GM19351 (cell line): ENCODE measurements around the gene CCDC192.
A peak's percentile ranks its signal among the peaks of the same experiment; 100 is the strongest.

Experiments
- ATAC-seq: cut with Tn5 transposase; IDR thresholded peaks from one replicate; pipeline ENCODE4 v1.9.1; 2021; ENCODE audit warnings: mild to moderate bottlenecking, moderate library complexity; ENCODE audit not compliant: unreplicated experiment

Gene CCDC192

DNA sequence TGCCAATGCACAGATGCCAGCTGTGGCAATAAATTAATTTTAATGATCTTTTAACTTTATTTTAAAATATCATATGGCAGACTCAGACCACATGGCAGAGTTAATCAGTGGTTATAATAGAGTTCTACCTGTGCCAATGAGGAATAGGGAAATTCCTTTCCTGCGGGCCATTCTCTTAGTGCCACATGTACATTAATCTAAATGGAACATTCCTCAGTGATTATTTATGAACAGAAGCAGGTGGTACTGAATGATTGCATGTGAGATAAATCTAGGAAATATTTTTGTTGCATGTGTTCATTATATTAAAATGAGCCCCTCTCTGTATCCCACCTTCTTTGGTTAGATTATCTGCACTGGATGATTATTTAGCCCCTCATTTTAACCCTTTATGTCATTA is 102.3 kb downstream of the CCDC192 start:
- ATAC-seq, result no peak

DNA sequence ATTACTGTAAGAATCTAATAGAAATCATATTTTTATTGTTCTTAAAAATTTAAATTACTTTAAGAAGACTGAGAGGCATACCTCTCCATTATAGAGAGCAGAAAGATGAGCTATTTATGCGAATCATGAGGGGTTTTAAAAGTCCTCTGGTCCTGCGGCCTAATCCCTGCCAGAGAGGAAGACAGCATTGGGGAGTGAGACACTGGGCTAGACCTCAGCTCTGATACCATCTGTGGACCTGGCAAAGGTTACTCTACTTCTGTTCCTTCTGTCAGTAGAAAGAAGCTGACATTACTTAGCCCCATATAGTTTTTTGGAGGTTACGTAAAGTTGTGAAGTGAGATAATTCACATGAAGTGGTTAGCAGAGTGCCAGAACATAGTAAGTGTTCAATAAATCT is 103.6 kb downstream of the CCDC192 start:
- ATAC-seq, result no peak

DNA sequence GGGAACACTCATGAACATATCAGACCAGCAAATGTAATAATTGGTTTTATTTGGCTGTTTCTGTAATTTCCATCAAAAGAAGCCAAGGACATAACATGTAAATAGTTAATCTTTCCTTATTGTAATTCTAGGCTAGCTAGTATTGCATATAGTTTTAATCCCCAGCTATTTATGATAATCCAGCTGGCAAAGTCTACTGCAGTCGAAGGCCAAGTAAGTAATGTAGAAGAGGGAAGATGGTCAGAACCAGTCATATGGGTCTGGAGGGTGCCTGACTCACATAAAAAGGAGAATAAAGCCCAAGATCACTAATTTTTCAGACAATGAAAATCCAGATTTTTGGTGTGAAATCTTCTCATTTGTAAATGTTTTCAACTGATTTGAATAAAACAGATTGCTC is 106.3 kb downstream of the CCDC192 start:
- no peak for ATAC-seq

DNA sequence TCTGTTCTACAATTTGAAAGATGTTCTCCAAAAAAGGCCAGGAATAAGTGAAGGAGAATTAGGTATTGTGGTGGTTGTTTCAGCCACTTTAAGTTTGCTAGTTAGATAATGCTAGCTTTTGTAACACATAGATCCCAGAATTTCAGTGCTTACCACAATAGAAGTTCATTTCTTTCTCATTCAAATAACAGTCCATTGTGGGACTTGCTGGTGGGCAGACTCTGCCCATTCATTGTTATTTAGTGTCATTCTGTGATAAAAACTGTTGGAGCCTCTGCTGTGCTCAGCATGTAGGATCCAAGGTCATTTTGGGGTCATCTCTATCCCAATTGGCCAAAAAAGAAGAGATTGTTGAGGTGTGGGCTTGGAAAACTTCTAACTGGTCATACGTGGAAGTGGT is 106.8 kb downstream of the CCDC192 start:
- ATAC-seq, result no peak

DNA sequence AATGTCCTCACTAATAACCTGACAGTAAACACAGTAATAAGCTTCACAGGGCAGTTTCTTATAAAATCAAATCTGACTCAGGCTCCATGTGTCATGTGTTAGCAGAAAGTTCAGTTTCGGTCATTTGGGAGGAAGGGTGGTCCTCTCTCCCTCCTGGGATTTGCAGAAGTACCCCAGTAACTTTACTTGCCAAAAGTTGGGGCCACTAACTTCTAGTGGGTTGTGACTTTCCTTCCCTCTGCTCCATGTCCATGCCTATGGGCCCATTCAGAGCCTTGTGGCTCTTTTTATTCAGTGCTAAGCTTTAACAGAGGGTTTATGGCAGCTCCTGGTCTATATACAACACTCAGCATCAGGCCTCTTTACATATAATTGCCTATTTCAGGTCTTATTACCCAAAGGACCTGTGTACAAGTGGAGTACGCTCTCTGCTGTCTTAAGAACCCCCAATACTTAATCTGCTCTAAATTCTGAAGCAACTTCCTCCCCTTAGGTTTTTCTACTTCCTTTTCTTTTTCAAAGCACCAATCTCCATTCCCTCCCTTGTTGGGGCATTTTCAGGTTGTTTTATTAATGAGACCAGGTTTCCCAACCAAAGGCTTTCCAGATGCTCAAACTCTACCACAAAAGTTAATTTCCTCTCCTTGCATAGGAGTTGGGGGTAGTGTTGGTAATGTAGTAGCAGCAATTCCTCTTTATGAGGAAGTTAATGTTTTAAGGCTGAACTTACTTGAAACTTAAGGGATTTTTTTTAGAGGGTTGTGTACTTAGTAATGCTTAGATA is 107.7 kb downstream of the CCDC192 start:
- ATAC-seq, result no peak

DNA sequence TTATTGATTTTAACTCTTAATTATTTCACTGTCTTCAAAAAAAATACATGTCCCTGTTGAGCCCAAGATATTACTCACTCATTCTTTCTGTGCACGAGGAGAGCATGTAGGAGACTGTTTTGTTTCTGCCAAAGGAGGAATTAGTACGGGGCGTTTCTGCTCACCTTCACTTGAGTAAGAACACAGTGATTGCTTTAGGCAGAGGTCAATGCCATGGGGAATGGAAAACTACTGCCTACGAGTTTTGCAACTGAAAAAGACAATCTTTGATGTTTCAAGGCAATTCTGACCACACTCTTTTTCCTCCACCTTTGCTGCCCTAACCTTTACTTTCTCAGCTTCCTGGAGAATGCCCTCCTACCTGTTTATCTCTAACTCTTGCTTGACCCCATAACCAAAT is 109.4 kb downstream of the CCDC192 start:
- no peak for ATAC-seq

DNA sequence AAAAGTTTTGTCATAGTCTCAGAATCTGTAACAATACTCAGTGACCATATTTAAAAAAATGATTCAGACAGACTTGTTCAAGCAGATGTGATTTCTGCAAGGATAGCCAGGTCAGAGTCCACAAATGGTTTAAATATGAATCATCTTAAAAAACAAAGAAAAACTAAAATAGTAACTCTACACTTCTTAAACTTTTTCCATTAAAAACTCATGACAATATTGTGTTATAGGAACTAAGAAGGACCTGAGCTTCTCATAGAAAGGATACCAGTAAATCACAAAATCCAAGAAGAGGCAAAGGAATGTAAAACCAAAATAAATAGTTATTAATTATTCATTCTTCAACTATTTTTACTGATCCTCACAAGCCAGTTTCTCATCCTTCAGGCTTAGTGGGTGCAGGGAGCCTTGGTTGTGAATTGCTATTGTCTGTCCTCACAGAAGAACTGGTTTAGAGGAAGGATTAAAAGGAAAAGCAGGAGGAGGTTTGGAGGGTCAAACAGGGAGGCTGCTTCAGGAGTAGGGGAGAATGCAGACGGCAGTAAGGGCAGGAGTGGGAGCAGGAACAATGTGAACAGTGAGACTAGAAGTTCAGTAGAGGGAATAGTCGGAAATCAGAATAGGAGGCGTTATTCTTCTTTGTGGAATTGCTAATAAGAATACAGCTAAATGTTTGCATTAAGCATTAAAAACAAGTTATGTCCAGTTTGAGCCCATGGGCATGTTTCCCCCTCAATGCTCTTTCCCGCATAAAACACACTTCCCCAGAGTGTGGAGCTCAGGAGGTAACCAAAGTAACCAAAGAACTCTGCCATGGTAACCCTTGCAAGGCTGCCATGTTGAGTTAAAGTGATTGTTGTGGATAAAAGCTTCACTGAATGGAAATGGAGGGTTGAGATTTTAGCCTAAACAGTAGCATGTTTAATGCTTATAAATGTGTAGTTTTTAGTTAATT is 110.7 kb downstream of the CCDC192 start:
- no peak for ATAC-seq

DNA sequence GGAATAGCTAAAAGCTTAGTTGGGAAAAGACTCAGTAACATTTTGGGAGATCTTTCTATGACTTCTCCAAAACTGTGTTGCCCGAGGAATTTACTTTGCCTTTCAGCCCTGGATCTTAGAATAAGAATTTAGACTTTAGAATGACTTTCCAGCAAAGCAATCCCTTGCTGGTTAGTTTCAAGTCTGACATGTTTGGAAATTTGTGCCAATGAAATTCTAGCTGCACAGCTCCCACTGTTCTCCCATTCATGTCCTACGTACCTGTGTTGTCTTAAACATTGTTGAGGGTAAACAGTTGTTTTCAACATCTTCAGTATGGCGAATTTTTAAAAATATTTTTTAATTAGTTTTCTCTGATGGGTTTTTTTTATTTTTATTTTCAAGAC is 111.4 kb downstream of the CCDC192 start:
- ATAC-seq, result no peak

DNA sequence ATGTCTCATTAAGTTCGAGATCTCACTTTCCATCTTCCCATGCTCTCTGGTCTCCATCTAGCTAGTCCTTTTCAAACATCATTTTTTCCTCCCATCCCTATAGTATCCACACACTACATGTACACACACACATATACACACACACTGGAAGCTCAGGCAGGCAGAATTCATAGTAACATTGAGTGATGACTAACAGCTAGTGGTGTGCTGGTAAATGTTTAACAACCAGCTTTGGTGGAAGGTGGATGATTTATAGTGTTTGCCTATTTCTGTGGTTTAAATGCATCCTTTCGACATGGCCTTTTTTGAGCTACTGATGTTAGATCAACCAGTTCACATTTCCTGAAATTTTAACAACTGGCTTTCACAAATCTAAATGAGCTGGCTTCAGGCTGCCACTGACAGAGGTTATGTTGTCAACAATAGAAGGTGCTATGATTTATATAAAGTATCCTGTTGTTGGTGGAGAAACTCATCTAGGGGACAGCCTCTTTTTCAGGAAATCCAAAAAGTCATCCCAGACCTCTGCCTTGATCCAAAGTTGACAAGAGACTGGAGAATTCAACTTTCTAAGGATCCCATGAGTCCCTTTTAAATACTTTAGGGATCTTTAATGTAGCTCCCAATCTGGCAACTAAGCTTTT is 117.8 kb downstream of the CCDC192 start:
- ATAC-seq, result no peak

DNA sequence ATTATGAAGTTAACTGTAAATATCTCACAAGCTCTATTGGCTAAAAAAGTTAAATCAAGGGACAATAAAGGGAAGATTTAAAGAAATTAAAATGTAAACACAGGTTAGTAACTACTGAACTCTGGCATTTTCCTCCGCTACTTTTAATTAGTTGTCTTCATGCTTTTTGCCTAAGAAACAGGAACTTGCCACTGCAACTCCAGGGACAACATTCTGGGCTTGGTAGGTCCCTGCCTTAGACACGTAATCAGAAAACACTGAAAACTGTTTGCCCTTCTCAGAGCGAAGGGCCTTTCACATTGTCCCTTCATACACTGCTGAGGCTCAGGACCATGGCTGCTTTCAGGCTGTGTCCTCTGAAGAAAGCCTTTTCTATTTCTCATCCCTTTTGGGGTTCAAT is 118.7 kb downstream of the CCDC192 start:
- ATAC-seq, result no peak

DNA sequence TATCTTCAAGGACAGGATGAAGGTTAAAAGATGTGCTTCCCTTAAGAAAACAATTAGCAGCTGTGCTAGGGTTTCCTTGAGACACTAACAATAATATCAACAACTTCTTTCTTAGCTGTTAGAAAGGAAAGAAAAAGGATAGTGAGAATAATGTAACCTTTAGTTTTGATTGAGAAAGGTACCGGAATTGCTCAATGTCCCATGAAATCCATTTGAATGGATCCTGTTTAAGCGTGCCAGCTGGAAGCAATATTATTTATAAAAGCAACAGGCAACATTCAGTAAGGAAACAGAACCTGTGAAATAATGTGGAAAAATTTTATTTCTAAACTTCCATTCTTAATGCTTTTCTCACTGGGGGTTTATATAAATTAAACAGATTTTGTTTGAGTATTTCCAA is 120.9 kb downstream of the CCDC192 start:
- ATAC-seq, result no peak

DNA sequence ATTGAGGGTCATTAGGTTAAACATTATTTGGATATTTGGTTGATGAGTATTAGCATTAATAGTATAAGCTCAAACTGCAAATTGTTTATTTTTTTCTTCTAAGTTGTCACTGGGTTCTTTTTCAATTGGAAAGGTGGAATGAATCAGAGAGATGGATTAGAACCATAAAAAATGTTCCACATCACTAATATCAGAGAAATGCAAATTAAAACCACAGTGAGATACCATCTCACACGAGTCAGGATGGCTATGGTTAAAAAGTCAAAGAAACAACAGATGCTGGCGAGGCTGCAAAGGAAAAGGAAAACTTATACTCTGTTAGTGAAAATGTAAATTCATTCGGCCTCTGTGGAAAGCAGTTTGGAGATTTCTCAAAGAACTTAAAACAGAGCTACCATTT is 122.8 kb downstream of the CCDC192 start:
- ATAC-seq, result no peak

DNA sequence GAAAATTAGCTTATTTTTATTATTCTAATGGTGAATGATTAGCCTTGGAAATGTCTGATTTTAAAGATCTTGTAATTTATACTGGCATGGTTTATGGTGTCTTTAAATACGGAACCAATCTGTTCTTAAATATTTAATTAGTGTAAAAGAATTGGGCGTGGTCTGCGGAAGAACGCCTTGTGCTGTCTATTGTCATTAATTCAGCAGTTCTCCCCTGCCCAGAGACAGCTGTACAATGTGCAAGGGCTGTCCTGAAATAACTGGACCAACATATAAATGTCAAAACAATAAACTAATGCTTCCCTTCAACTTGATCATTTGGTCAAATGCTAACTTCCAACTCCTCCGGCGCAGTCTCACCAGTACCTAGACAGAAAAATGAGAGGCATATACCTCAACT is 124.3 kb downstream of the CCDC192 start:
- ATAC-seq, result no peak

DNA sequence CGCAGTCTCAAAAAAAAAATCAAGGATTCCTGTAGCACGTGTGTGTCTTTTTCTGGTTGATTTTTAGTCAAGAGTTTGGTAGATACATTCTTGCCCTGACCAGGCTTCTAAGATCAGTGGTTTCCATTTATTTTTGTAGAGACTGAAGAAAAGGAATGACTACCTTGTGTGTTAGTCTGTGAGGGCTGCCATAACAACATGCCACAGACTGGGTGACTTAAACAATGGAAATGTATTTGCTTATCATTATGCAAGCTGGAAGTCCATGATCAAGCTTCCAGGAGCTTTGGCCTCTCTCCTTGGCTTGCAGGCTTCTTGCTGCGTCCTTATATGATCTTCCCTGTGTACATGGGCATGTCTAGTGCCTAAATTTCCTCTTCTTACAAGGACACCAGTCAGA is 127.0 kb downstream of the CCDC192 start:
- ATAC-seq, result no peak

DNA sequence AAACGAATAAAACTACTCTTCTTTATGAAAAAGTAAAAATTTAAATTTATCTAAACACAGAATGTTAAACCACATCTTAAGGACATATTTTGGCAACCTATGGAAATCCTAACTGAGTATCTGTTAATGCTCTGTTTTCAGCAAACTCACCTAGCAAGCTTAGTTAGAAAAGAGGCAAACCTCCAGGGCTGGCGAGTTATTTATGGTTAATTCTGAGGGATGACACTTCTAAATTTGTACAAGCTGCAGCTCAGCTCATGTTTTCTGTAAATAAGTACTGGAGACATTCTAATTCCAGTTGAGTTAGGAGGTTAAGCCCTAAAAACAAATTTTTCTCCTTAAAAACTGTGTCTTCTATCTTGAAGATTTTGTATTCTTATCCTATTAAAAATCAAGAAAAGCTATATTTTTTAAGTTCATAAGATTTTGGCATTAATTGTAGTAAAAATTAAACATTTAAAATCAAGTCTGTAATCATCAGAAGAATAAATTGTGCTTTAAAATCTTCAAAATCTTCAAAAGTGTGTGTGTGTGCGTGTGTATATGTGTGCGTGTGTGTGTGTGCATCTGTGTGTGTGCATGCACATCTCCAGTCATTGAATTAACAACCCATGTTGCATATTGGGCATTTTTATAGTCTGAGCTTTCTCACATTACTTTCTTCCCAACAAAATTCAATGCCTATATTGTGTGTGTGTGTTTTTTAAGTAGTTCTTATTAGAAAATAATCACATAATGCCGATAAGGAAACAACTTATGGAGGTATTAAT is 127.8 kb downstream of the CCDC192 start:
- no peak for ATAC-seq

DNA sequence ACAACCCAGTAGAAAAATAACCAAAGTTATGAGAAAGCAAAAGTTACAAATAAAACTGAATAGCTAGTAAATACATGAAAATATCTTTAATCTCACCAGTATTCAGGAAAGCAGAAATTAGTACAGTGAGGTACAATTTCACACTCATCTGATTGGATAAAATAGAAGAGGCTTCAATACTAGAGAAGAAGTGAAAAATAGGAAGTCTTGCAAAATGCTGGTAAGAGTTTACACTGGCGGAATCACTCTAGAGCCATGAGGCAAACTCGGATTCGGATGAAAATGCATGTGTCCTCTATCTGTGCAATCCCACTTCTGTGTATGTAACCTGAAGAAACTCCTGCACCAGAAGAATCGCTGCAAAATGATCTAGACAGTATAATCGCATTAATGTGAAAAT is 128.9 kb downstream of the CCDC192 start:
- ATAC-seq, result no peak

DNA sequence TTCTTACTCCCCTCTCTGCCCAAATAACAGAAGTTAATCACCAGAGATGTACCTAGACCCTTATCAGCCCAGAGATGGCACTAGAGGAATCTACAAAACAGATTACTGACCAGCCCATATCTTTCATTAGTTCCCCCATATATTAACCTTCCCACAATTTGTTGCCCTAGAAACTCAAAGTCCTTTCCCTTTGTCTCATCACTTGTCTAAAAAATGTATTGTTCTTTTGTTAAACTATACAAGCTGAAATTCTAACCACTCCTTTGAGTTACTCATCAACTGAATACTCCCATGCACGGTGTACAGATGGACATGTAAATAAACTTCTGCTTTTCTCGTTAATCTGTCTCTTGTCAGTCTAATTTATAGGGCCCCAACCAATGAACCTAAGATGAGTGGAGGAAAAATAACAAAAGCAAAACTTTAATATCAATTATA is 130.9 kb downstream of the CCDC192 start:
- peak; percentile 35 for ATAC-seq

DNA sequence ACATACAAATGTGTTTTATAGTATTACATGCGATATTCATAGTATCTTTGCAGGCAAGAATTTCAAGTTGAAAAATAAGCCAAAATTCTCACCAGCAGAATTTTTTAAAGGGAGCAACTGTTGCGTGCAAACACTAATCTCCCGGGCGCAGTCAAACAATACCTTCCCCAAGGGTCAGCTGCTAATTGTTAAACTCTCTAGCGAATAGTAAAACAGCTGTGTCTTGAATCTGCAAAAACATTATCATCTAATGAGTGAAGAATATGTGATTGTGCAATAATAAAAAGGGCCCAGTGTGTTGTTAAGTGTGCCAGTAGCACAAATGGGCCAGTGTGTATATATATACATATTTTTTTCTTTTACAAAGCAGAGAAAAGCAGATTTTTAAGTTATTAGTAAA is 131.4 kb downstream of the CCDC192 start:
- ATAC-seq, result no peak

DNA sequence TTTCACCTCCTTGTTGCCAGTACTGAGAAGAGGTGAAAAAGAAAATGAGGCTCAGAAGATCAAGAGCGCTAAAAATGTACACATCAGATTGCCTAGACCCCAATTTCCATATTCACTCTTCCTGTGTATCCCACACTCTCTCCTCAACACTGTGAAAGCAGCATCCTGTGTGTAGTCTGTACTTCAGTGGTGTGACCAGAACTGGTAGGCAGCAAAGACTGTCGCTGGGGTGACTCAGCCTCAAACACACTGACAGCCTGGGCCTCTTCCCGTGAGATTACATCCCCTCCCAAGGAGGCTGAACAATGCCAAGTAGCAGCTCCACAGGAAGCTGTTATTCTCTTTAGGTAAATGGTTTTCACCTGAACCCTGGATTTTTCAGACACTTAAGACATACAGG is 135.5 kb downstream of the CCDC192 start:
- ATAC-seq, result no peak

DNA sequence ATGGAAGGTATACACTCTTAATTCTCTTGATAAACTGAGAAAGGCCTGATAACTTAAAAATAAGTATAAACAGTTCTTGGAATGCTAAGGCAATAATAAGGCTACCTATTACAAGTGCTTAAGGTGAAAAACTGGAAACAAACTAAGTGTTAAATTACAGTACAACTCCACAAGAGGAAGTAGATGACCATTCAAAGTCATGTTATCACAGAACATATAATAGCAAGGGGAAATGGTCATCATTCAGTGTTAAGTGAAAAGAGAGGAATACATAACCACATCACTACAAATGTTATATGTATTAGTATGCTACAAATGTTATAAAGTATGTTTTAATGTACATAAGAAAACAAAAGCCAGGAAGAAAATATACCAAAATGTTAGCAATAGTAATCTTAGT is 135.9 kb downstream of the CCDC192 start:
- ATAC-seq, result no peak
